GM12874 (cell line): ENCODE results near the gene STRIP2.

Experiments used
- TF ChIP-seq, protein P1 (sequence below): IDR thresholded peaks from 2 replicates; pipeline ENCODE4 v1.5.1; 2011; ENCODE audit warnings: low read depth, mild to moderate bottlenecking, control low read depth, low read length, moderate library complexity; ENCODE audit not compliant: insufficient read depth

The STRIP2 gene

DNA sequence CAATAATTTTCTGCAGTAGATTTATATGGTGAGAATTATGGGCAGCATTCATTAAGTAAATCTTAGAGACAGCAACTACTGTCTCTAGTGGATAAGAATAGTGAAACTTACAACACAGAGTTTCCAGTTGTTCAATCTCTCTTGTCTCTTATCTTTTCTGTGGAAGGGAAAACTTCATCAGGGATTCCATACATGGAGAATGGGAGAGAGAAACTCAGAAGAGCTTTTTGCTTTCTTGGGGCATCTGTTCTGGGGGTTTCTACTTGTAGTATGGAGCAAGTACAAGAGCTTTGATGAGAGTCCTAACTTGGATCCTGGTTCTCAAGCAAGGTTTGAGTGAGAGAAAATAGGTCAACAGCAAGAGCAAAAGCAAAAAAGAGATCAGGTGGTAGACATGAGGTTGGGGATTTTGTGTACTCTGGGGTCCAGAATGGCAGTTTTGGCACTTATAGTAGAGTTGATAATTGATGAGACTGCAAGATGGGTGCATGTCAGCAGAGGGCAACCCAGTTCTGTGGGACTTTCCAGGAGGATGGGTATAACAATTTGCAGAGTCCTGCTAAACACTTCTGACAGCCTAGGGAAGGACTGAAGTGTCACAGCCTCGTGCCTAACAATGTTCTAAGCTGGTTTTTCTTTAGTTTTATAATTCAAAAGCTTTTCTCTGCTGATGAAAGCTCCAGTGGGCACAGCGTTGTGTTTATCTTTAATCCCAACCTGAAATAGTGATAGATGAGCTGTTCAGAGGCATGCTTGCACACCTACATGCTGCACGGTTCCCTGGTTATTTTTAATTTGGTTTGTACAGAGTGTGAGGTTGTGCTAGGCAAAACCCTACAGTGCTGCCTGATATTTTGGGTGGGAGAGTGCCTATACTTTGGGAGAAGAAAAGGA lies 32.0 kb upstream of the STRIP2 start:
- TF ChIP-seq, protein P1, sequence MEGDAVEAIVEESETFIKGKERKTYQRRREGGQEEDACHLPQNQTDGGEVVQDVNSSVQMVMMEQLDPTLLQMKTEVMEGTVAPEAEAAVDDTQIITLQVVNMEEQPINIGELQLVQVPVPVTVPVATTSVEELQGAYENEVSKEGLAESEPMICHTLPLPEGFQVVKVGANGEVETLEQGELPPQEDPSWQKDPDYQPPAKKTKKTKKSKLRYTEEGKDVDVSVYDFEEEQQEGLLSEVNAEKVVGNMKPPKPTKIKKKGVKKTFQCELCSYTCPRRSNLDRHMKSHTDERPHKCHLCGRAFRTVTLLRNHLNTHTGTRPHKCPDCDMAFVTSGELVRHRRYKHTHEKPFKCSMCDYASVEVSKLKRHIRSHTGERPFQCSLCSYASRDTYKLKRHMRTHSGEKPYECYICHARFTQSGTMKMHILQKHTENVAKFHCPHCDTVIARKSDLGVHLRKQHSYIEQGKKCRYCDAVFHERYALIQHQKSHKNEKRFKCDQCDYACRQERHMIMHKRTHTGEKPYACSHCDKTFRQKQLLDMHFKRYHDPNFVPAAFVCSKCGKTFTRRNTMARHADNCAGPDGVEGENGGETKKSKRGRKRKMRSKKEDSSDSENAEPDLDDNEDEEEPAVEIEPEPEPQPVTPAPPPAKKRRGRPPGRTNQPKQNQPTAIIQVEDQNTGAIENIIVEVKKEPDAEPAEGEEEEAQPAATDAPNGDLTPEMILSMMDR = peak; percentile 35

DNA sequence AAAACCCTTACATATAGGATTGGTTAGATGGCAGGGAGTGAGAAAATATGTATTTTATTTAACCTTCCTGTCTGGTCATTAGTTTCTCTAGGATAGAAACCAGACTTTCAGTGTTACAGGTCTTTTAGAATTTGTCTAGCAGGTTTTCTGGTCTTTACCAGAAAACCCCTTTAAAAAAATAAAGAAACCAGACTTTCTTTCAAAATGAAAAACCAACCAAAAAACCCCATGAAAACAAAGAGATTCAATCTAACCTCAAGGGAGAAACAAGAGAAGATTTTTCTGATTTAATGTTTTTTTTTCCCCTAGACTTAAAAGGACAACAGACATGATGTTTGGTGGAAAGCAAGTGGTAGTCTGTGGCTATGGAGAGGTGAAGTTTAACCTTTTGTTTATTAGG lies 28.7 kb upstream of the STRIP2 start:
- TF ChIP-seq, protein P1 = no peak

DNA sequence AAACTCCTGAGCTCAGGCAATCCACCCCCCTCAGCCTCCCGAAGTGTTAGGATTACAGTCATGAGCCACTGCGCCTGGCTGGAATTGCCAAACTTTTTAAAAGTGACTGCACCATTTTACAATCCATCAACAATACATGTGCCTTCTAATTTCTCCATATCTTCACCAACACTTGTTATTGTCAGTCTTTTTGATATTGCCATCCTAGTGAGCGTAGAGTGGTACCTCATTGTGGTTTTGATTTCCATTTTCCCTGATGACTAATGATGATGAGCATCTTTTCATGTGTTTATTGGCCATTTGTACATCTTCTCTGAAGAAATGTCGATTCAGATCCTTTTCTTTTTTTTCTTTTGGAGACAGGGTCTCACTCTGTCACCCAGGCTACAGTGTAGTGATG lies 21.7 kb upstream of the STRIP2 start:
- TF ChIP-seq, protein P1 = no peak

DNA sequence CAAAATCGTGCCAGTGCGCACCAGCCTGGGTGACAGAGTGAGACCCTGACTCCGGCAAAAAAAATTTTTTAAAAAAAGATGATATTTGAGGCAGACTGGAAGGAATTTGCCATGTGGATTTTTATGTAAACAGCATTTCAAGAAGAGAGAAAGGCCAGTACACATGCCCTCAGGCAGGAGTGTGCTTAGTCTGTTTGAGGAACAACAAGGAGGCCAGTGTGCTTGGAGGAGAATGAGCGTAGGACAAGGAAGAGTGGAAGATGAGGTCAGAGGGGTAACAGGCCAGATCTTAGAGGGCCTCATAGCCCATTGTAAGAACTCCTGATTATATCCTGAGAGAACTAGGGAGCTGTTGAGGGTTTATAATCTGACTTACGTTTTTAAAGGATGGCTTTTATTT lies 17.2 kb upstream of the STRIP2 start:
- TF ChIP-seq, protein P1 = no peak

DNA sequence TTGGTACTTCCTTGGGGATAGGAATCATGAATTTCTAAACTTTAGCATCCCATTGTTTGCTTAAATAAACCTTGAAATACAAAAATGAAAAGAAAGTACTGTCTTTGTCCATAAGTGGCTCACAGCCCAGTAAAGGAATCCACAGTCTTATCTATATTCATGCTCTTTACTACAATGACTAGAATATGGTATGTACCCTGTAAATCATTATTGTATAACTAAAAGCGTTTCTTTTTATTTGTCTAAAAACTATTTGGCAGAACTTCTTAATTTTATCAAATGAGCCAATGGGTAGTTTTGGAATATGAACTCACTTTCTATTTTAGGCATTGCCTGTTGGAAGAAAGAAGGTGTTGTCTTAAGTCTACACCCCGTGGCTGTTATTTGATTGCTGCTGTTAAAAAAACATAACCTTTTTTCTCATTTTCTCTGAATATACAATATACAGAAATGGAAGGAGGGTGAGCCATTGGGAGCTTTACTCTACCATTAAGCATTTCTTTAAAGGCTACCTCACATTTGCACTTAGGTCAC lies 12.4 kb upstream of the STRIP2 start:
- TF ChIP-seq, protein P1 = no peak

DNA sequence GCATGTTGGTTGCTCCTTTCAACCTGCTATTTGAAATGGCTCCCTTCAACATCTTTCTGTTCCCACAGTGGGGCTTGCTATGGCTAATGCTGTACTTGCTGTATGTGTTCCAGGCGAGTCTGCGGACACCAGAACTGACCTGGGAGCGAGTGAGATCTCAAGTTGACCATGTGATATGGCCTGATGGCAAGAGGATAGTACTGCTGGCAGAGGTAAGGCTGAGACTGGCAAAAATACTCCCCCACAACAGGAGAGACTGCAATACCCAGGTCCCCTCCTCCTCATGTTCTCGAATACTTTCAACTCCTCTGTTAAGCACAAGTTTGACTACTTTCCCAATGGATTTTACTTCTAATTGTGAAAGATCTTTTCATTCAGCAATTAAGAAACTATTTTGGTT lies 11.5 kb upstream of the STRIP2 start:
- TF ChIP-seq, protein P1 = no peak

DNA sequence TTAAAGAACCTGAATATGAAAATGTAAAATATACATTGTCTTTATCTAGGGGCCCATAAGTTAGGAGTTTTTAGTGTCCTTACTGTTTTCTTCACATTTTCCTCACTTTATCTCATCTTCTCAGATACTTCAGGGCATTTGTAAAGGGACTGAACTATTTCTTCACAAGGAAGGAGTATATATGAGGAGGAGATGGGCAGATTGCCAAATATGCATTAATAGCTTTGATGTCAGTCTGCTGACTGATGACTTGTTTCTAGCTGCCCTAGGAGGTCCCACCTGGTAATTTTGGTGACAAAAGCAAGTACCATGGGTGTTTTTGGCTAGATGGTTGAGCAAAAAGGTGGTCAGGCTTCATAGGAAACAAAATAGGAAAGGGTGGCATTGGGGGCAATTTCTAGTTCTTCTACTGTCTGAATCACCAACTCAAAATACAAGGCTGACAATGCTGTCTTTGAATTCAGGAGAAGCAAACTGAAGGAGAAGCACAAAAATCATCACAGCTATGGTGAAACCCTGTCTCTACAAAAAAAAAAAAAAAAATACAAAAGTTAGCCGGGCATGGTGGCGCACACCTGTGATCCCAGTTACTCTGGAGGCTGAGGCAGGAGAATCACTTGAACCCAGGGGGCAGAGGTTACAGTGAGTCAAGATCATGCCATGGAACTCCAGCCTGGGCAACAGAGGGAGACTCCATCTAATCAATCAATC lies 10.4 kb upstream of the STRIP2 start:
- TF ChIP-seq, protein P1 = no peak
